Measurements from ENCODE around the gene GLIS1.

Gene GLIS1

GRCh38 chr1:53500204-53501064 is 238.5 kb downstream of the GLIS1 start:
- DNase-seq, result no peak

GRCh38 chr1:53499257-53500203 is 239.4 kb downstream of the GLIS1 start:
- no peak for DNase-seq

GRCh38 chr1:53498555-53499131 is 240.3 kb downstream of the GLIS1 start:
- DNase-seq, result no peak

GRCh38 chr1:53495633-53496345 is 243.2 kb downstream of the GLIS1 start:
- no peak for DNase-seq

GRCh38 chr1:53490351-53490750 is 248.6 kb downstream of the GLIS1 start:
- no peak for DNase-seq

- DNase-seq, result no peak
Observed at GRCh38 chr1:53486395-53487026, 252.5 kb downstream of the GLIS1 start.

- DNase-seq, result peak; percentile 48
Observed at GRCh38 chr1:53485478-53486394, 253.2 kb downstream of the GLIS1 start.

- no peak for DNase-seq
Observed at GRCh38 chr1:53484705-53485477, 254.1 kb downstream of the GLIS1 start.

GRCh38 chr1:53483656-53484055 is 255.3 kb downstream of the GLIS1 start:
- no peak for DNase-seq

GRCh38 chr1:53483170-53483569 is 255.8 kb downstream of the GLIS1 start:
- DNase-seq, result no peak

GRCh38 chr1:53482441-53483153 is 256.4 kb downstream of the GLIS1 start:
- peak; percentile 55 for DNase-seq

- DNase-seq, result no peak
Observed at GRCh38 chr1:53481456-53481855, 257.5 kb downstream of the GLIS1 start.

- no peak for DNase-seq
Observed at GRCh38 chr1:53480678-53481077, 258.3 kb downstream of the GLIS1 start.

GRCh38 chr1:53478502-53478818 is 260.5 kb downstream of the GLIS1 start:
- no peak for DNase-seq

- no peak for DNase-seq
Observed at GRCh38 chr1:53477651-53478501, 261.1 kb downstream of the GLIS1 start.

- DNase-seq, result no peak
Observed at GRCh38 chr1:53476579-53476978, 262.4 kb downstream of the GLIS1 start.

GRCh38 chr1:53475664-53476063 is 263.3 kb downstream of the GLIS1 start:
- DNase-seq, result no peak

- DNase-seq, result no peak
Observed at GRCh38 chr1:53473463-53473862, 265.5 kb downstream of the GLIS1 start.

GRCh38 chr1:53471000-53471399 is 268.0 kb downstream of the GLIS1 start:
- DNase-seq, result no peak

All from NCI-H510A (cell line).